ENCODE data around the gene SEMA6B. TPM values are rescaled to one million over a fixed set of nuclear protein-coding genes. Genes with fewer than 3 reads are reported as not detected.
A peak's percentile ranks its signal among the peaks of the same experiment; 100 is the strongest.

The SEMA6B gene
- total RNA-seq, 2 donors from 2014 or later = 3.9 to 10.8 TPM

DNA sequence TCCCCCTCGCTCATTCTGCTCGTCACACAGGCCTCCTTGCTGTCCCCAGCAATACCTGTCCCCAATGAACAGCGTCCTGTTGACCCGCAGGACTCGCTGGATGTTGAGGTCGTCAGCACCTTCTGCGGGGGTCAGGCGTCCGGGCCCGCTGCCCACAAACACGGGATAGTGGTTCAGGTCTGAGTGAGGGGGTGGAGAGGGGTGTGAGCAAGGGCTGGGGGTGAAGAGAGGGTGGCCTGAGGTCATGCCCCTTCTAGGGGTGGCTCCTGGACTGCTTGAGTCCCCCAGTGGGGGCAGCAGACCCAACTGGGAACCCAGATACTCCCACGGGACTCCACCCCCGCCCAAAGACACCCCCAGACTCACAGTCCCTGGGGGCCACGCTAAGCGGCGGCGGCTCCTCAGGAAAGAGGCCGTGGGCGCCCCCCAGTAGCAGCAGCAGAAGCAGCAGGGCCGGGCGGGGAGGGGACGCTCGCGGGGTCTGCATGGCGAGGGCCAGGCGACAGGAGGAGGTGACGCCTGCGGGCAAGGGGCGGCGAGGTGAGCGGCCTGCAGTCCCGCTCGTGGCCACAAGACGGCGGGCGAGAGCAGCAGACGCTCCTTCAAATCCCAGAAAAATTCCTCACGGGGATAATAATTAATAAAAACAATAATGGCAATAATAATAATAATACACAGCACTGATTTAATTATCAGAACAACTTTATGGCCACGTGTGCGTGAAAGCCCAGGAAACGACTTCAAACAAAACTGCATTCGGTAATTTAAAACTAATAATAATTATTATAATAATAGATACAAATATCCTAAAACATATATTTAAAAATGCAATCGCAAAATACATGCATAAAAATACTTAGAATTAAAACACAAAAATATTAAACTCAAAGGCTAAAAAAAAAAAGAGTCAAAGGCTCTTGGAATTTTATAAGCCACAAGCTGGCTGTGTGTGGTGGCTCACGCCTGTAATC, 1.2 kb downstream of the SEMA6B start:
- H3K27me3 ChIP-seq = no peaks in the 10 kb centered on the region
- H3K4me1 ChIP-seq = peaks cover 0 to 15% of the 10 kb centered on the region in 2 donors
- no peak for DNase-seq (ENCODE audit: low spot score)
- H3K27ac ChIP-seq = peak overlapping the region in 1 of 2 donors; percentile 48
- H3K36me3 ChIP-seq = no peaks in the 10 kb centered on the region
- H3K4me3 ChIP-seq = peak overlapping the region; percentile 37 to 49
- H3K9me3 ChIP-seq = no peaks in the 10 kb centered on the region
- TF ChIP-seq, protein P1, sequence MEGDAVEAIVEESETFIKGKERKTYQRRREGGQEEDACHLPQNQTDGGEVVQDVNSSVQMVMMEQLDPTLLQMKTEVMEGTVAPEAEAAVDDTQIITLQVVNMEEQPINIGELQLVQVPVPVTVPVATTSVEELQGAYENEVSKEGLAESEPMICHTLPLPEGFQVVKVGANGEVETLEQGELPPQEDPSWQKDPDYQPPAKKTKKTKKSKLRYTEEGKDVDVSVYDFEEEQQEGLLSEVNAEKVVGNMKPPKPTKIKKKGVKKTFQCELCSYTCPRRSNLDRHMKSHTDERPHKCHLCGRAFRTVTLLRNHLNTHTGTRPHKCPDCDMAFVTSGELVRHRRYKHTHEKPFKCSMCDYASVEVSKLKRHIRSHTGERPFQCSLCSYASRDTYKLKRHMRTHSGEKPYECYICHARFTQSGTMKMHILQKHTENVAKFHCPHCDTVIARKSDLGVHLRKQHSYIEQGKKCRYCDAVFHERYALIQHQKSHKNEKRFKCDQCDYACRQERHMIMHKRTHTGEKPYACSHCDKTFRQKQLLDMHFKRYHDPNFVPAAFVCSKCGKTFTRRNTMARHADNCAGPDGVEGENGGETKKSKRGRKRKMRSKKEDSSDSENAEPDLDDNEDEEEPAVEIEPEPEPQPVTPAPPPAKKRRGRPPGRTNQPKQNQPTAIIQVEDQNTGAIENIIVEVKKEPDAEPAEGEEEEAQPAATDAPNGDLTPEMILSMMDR (IDR thresholded peaks at IDR 0.05) = peak; percentile 99 to 100

DNA sequence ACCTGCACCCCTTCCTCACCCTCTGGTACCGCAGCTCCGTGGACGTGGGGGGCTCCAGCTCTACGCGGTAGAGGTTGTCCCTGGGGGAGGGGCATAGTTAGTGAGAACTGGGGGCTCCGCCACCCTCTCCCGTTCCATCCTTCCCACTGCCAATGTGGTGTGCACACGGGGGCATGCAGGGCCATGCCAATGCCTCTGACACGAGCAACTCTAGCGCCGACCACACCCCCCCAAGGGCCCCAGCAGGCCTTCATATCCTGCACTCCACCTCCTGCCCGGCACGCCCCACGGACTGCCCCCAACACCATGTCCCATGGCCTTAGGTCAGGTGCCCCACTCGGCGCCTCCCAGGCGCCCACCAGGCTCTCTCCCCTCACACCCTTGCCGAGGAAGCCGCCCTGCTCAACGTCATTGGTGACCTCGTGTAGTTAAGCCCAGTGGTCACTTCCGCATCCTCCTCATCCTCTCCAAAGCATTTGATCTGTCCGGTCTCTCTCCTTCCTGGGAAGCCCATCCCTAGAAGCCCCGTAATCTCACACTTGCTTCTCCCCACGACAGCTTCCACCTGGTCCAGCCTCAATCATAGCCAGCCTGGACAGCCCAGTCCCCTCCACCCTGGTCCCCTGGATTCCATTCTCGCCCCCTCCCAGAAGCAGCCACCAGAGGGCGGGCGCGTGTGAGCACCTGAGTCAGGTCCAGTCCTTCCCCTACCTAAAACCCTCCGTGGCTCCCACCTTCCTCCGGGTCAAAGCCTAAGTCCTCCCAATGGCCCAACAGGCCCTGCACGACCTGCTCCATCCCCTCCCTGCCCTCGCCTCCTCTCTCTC, 2.1 kb downstream of the SEMA6B start:
- H3K27me3 ChIP-seq = no peaks in the 10 kb centered on the region
- H3K9me3 ChIP-seq = no peaks in the 10 kb centered on the region
- H3K36me3 ChIP-seq = peaks cover 1% of the 10 kb centered on the region
- H3K27ac ChIP-seq = no peak overlapping the region
- H3K4me3 ChIP-seq = peak overlapping the region; percentile 18 to 49
- TF ChIP-seq, protein P1 (IDR thresholded peaks at IDR 0.05) = no peak
- peaks cover 0 to 15% of the 10 kb centered on the region in 2 donors for H3K4me1 ChIP-seq
- DNase-seq (ENCODE audit: low spot score) = no peak

DNA sequence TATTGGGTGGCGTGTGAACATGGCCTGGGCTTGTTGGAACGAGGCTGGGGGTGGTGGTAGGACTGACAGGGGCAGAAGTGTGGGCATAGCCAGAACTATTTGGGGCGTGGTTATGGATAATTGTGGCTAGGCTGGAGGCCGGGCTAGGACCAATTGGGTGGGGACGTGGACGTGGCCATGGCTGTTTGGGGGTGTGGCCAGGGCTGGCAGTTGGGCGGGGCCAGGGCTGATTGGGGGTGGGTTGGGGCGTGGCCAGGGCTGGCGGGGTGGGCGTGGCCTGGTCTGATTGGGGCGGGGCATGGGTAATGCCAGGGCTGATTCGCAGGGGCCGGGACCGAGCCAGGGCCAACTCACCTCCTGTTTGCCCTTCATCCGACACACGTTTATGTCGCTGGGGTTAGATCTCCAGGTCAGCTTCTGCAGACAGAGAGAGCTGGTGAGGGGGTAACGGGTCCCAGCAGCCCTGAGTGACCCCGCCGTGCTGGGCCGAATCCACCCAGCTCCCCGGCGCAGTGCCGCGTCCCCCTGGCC, 2.8 kb downstream of the SEMA6B start:
- TF ChIP-seq, protein P1 (IDR thresholded peaks at IDR 0.05) = no peak
- Histone ChIP-seq H3K9me3 (no peaks in the 10 kb centered on the region), H3K4me3 (no peak overlapping the region), H3K4me1 (peaks cover 0 to 15% of the 10 kb centered on the region in 2 donors), H3K36me3 (peaks cover 7% of the 10 kb centered on the region), H3K27ac (no peak overlapping the region), H3K27me3 (no peaks in the 10 kb centered on the region)
- no peak for DNase-seq (ENCODE audit: low spot score)

DNA sequence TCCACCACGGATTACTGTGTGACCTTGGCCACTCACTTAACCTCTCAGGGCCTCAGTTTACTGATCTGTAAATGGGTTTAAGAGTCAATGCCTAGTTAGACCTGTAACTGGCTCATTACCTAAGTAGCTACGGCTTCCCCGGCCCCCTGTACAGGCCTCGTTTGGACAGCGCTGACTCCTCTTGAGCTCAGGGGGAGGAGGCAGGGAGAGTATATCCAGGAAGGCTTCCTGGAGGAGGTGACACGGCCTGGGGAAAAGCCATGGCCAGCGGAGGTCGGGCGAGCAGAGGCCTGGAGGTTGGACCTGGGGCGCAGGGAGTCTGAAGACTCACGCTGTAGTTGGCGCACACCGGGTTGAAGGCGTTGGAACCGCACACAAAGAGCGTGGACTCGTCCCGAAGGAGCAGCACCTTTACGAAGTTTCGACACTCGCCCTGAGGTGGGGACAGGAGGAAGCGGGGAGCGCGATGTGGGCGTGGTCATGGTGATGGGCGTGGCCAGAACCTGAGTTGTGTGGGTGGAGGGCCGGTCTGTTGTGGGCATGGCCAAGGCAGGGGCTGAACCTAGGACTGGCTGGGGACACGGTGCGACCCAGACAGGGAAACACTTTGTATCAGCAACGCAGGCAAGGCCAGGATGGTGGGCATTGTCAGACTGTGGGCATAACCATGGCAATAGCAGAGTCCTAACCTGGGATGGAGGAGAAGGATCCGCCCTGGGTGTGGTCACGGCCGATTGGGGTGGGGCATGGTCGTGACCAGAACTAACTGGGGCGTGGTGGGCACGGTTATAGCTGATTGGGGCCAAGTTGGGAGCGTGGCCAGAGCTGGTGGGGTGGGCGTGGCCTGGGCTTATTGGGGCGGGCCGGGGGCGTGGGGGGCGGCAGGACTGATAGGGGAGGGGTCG, 3.6 kb downstream of the SEMA6B start:
- Histone ChIP-seq H3K27ac (no peak overlapping the region), H3K4me1 (peaks cover 0 to 15% of the 10 kb centered on the region in 2 donors), H3K9me3 (no peaks in the 10 kb centered on the region), H3K4me3 (no peak overlapping the region), H3K27me3 (no peaks in the 10 kb centered on the region), H3K36me3 (peaks cover 7% of the 10 kb centered on the region)
- TF ChIP-seq, protein P1 (IDR thresholded peaks at IDR 0.05) = no peak
- no peak for DNase-seq (ENCODE audit: low spot score)

DNA sequence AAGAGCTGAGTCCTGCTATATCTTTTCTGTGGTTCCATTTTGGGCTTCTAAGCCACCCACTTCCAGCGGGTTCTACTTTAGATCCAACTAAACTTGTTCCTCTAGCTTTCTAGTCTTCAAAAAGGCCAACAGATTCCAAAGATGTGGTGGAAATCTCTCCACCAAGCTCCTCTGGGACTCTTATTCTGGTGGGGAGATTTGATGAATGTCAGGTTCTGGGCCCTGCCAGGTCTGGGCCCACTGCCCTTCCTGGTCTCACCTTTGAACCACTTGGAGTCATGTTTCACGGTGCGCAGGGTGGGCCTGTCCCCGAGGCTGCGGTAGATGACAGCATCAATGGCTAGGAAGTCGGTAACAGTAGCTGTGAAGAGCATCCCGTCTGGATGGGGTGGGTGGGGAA, 4.8 kb downstream of the SEMA6B start:
- no peaks in the 10 kb centered on the region for H3K9me3 ChIP-seq
- DNase-seq (ENCODE audit: low spot score) = no peak
- H3K36me3 ChIP-seq = peaks cover 13% of the 10 kb centered on the region
- no peaks in the 10 kb centered on the region for H3K27me3 ChIP-seq
- peaks cover 0 to 15% of the 10 kb centered on the region in 2 donors for H3K4me1 ChIP-seq
- TF ChIP-seq, protein P1 (IDR thresholded peaks at IDR 0.05) = no peak
- no peak overlapping the region for H3K27ac ChIP-seq
- no peak overlapping the region for H3K4me3 ChIP-seq

Data from right atrium auricular region (tissue), 2 donors.